A673 (cell line): ENCODE measurements around the gene DDN.

Experiments
- CTCF ChIP-seq: fragments of 300-800, 200-600 bp; sonication (generic); conservative IDR thresholded peaks from 2 replicates; pipeline ENCODE4 v1.5.1; 2017; ENCODE audit warnings: low read depth, mild to moderate bottlenecking, antibody characterized with exemption, low read length, moderate library complexity, mixed read lengths
- EZH2 ChIP-seq: fragments of 200-600 bp; sonication (generic); IDR thresholded peaks from 2 replicates; pipeline ENCODE4 v1.6.1; 2017; ENCODE audit warnings: borderline replicate concordance, low read depth, mild to moderate bottlenecking, mixed read lengths, antibody characterized with exemption, low read length; ENCODE audit not compliant: poor library complexity, severe bottlenecking

- no peak for TF ChIP-seq CTCF
- TF ChIP-seq EZH2: no peak
Measured at GRCh38 chr12:49044660-49045059, 45.5 kb upstream of the DDN start.
